GM21515 (cell line): ENCODE results near the gene MT1F.

Experiments
- ATAC-seq: cut with Tn5 transposase; IDR thresholded peaks from one replicate; pipeline ENCODE4 v1.9.1; 2021; ENCODE audit not compliant: unreplicated experiment

Gene MT1F

DNA sequence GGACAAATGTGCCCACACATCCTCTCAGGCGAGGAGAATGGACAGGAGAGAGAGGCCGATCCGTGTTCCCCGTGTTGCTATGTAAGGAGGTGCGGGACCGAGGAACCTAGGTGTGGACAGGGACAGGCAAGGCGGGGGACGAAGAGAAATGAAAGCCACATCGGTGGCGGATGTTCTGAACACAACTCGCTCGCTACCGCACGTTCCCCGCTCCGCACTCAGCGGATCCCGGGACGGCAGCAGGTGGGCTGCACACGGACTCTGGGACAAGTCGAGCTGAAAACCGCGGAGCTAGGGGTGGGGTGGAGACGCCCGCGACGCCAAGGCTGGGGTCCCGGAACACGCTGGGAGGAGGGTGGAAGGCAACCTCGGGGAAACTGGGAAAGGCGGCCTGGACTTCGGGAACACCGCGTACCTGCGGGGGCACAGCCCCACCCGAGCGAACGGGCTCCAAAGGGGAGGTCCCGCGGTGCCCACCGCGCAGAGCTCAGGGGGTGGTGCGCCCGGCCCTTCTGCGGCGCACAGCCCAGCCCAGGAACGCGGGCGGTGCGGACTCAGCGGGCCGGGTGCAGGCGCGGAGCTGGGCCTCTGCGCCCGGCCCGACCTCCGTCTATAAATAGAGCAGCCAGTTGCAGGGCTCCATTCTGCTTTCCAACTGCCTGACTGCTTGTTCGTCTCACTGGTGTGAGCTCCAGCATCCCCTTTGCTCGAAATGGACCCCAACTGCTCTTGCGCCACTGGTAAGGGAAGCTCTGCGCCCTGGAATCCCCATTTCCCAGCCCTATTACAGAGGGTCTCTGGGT, 32.4 kb upstream of the MT1F start, which contains the start of gene MT1E:
Gene MT1E (plus strand): TSS at position 642 of the 803 bp plus-strand sequence. CDS start 71 bp downstream, at position 713.
- no peak for ATAC-seq

DNA sequence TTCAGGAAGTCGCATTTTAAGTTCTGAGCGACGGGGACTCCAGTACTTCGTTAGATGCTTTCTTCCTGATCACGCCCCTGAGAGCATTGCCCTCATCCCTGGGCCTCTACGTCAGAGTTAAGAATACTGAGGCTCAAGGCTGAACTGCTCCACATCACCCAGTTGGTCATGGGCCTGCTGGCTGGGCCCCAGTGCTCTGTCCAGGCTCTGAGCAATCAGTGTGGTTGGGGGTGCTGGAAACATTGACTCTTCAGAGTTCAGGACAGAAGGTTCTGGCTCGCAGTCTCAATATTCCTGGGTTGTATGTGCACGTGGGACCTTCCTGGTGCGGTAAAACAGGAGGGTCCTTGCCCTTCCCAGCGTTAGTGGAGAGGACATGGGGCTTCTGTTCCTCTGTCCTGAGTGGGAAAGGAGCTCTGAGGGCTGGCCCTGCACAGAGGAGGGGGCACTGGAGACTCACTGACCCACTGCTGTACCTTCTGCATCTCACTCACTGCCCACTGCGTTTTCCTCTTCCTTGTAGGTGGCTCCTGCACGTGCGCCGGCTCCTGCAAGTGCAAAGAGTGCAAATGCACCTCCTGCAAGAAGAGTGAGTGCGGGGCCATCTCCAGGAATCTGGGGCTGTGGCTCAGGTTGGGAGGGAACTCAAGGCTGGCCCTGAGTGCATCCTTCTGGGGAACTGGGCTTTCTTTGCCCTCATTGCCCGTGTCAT, 31.7 kb upstream of the MT1F start:
- no peak for ATAC-seq

DNA sequence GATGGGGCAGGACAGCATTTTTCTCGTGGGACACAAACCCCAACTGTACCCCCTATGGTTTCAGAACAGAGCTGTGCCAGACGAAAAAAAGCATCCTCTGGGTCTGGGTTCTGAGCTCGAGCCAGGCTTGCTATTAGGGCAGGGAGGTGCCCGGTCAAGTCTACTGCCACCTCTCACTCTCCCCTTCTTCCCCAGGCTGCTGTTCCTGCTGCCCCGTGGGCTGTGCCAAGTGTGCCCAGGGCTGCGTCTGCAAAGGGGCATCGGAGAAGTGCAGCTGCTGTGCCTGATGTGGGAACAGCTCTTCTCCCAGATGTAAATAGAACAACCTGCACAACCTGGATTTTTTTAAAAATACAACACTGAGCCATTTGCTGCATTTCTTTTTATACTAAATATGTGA, 31.1 kb upstream of the MT1F start:
- ATAC-seq = no peak

DNA sequence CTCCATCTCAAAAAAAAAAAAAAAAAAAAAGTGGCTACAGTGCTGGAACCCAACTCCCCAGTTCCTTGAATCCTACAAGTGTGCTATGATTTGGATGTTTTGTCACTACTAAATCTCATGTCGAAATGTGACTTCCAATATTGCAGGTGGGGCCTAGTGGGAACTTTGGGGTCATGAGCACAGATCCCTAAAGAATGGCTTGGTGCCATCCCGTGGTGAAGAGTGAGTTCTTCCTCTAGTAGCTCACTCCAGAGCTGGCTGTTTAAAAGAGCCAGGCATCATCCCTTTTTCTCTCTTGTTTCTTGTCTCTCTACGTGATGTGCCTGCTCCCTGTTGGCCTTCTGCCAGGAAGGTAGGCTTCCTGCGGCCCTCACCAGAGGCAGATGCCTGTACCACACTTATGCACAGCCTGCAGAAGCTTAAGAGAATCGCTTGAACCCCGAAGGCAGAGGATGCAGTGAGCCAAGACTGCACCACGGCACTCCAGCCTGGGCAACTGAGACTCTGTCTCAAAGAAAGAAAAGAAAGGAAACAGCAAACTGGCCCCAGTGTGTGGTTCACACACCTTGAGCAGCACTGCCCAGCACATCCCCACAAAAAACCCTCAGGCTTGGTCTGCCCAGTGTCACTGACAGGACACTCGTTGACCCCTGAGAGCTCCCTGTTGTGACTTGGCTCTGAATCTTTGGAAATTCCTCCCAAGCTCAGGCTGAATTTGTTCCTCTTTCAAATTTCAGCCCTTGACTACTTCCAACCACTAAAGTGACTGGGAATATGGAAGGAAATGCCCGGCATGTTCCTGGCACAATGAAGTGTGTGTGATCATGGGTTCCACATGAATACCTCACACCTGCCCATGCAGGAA, 29.0 kb upstream of the MT1F start:
- no peak for ATAC-seq

DNA sequence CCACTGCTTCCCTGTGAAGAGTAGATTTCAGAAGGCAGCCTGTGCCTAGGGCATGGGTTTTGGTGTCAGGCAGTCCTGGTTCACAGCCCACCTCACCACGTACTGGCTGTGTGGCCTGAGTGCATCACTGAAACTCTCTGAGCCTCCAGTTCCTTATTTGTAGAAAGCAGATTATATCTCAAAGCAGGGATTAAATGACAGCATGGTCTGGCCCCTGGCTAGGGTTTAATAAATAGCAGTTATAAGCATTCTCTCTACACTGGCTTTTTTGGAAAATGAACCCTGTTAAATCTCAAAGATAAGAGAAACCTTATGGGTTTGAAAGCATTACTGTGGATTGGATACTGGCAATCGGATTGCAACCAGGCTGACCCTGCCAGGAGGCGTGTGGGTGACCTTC, 28.2 kb upstream of the MT1F start:
- ATAC-seq = no peak

DNA sequence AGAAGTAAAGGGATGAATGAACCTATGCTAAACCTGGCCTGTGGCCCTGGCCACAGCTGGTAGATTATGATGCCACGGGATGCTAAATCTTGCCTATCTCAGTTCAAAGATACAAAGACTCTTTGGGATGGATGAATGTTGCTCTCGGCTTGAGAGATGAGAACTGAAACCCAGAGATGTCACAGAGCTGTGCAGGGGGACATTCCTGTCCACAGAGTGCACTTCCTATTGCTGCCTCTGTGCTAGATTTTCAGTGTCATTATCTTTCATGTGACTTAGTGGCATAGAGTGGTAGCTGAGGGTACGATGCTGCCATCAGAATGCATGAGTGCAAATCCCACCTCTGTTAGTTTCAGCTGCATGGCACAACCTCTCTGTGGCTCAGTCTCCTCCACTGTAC, 27.6 kb upstream of the MT1F start:
- peak; percentile 71 for ATAC-seq

- no peak for ATAC-seq
These were observed 26.6 kb upstream of the MT1F start for GRCh38 chr16:56631197-56631596.

- no peak for ATAC-seq
These were observed 26.0 kb upstream of the MT1F start for GRCh38 chr16:56631832-56632155.

DNA sequence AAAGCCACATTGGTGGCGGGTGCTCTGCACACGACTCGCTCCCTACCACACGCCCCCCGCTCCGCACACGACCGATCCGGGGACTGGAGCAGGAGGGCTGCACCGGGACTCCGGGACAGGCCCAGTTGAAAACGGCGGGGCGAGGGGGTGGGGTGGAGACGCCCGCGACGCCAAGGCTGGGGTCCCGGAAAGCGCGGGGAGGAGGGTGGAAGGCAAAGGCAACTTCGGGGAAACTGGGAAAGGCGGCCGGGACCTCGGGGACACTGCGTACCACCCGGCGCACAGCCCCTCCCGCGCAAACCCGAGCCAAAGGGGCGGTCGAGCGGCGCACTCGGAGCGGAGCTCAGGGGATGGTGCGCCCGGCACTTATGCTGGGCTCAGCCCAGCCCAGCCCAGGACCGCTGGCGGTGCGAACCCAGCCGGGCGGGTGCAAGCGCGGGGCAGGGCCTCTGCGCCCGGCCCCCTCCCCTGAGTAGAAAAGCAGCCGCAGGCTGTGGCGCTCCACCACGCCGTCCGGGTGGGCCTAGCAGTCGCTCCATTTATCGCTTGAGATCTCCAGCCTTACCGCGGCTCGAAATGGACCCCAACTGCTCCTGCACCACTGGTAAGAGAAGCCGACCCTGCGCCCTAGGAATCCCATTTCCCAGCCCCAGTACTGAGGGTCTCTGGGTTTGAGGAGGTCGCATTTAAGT, 25.5 kb upstream of the MT1F start, which contains the start of gene MT1M:
Gene MT1M (plus strand): TSS at position 504 of the 692 bp plus-strand sequence. CDS start 73 bp downstream, at position 577.
- ATAC-seq = no peak

- ATAC-seq = no peak
These were observed 24.9 kb upstream of the MT1F start for GRCh38 chr16:56632848-56633365.

- ATAC-seq = no peak
These were observed 24.2 kb upstream of the MT1F start for GRCh38 chr16:56633535-56633934.

GRCh38 chr16:56634715-56635440, 22.9 kb upstream of the MT1F start:
- ATAC-seq = no peak

DNA sequence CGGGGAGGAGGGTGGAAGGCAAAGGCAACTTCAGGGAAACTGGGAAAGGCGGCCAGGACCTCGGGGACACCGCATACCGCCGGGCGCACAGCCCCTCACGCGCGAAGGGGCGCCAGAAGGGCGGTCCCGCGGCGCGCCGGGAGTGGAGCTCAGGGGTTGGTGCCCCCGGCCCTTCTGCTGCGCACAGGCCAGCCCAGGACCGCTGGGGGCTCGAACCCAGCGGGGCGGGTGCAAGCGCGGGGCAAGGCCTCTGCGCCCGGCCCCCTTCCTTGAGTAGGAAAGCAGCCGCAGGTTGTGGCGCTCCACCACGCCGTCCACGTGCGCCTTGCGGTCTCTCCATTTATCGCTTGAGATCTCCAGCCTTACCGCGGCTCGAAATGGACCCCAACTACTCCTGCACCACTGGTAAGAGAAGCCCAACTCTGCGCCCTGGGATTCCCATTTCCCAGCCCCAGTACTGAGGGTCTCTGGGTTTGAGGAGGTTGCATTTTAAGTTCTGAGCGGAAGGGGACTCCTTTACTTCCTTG, 22.3 kb upstream of the MT1F start:
- no peak for ATAC-seq

DNA sequence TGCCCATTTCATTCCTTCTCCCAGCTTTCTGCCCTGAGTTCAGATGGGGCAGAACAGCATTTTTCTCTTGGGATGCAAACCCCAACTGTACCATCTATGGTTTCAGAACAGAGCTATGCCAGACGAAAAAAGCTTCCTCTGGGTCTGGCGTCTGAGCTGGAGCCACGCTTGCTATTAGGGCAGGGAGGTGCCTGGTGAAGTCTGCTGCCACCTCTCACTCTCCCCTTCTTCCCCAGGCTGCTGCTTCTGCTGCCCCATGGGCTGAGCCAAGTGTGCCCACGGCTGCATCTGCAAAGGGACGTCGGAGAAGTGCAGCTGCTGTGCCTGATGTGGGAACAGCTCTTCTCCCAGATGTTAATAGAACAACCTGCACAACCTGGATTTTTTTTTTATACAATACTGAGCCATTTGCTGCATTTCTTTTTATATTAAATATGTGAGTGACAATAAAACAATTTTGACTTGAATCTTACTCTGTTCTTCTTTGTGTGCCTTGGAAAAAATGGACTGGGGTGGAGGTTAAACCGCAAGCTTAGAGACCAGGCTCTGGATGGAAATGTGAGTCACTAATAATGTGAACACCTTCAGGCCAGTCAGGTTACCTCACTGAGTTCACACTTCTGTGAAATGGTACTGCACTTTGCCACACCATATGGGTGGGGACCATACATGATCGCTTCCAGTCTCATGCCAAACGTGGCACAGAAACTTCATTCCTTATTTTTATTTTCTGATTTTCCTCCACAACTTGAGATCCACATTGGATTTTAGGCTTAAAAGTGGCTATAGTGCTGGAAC, 20.9 kb upstream of the MT1F start:
- no peak for ATAC-seq

DNA sequence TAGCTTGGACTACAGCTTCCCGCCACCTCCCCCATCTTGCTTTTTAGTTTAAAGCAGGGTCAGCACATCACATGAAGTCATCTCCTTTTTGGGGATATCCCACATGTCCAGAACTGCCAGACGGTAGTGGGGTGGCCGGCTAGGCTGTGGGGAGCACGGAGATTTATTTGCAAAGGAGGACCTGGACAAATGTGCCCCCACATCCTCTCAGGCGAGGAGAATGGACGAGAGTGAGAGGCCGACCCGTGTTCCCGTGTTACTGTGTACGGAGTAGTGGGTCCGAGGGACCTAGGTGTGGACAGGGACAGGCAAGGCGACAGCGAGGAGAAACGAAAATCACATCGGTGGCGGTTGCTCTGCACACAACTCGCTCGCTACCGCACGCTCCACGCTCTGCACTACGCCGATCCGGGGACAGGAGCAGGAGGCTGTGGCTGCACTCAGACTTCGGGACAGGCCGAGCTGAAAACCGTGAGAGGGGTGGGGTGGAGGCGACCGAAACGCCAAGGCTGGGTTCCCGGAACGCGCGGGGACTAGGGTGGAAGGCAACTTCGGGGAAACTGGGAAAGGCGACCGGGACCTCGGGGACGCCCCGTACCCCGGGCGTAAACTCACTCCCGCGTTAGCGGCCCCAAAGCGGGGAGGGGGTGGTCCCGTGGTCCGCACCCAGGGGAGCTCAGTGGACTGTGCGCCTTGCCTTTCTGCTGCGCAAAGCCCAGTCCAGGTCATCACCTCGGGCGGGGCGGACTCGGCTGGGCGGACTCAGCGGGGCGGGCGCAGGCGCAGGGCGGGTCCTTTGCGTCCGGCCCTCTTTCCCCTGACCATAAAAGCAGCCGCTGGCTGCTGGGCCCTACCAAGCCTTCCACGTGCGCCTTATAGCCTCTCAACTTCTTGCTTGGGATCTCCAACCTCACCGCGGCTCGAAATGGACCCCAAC, 19.7 kb upstream of the MT1F start, which contains the start of gene MT1A:
Gene MT1A (plus strand): TSS at position 853 of the 937 bp plus-strand sequence. CDS start 73 bp downstream, at position 926.
- ATAC-seq = no peak

GRCh38 chr16:56639045-56639444, 18.7 kb upstream of the MT1F start:
- ATAC-seq = no peak

DNA sequence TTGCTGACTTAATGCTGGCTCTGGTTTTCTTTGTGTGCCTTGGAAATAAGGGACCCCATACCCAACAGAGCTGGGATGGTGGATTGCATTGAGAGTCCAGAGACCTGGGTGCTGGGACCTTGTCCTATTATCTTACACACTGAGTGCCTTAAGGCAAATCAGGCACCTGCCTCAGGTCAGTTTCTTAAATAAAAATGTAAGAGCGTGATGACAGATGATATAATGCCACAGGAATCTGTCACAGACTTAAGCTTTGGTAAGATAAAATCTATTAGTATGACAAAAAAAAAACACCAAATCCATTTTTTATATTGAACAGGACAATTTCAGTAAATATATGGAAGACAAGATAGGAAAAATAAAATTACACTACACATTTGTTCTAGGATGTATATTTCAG, 17.7 kb upstream of the MT1F start:
- ATAC-seq = no peak

GRCh38 chr16:56641166-56641565, 16.6 kb upstream of the MT1F start:
- ATAC-seq = no peak
